ENCODE data around the gene FAM240B.

FAM240B gene

GRCh38 chr9:38707885-38708637 lies 11.9 kb downstream of the FAM240B start:
- Histone ChIP-seq H3K4me2 (ENCODE audit: low read length) (no peak overlapping the region), H3K27me3 (ENCODE audit: control insufficient read depth, insufficient read depth, low read length) (no peaks in the 10 kb centered on the region), H3K4me3 (ENCODE audit: low read depth, low read length) (no peak overlapping the region), H2AFZ (peak overlapping the region; percentile 50), H3K9ac (no peak overlapping the region), H3K36me3 (ENCODE audit: control insufficient read depth, insufficient read depth, low read length) (no peaks in the 10 kb centered on the region), H3K79me2 (no peaks in the 10 kb centered on the region), H3K4me1 (peaks cover 6% of the 10 kb centered on the region), H3K9me3 (ENCODE audit: control insufficient read depth, low read length) (no peaks in the 10 kb centered on the region), H3K27ac (peak overlapping the region; percentile 39)
- TF ChIP-seq CTCF (IDR thresholded peaks at IDR 0.05) = peak; percentile 26

GRCh38 chr9:38706493-38706892 lies 13.4 kb downstream of the FAM240B start:
- no peaks in the 10 kb centered on the region for H3K79me2 ChIP-seq
- no peak overlapping the region for H3K4me2 ChIP-seq (ENCODE audit: low read length)
- no peaks in the 10 kb centered on the region for H3K36me3 ChIP-seq (ENCODE audit: control insufficient read depth, insufficient read depth, low read length)
- H3K27me3 ChIP-seq (ENCODE audit: control insufficient read depth, insufficient read depth, low read length) = no peaks in the 10 kb centered on the region
- peak overlapping the region; percentile 38 for H2AFZ ChIP-seq
- H3K9me3 ChIP-seq (ENCODE audit: control insufficient read depth, low read length) = no peaks in the 10 kb centered on the region
- no peak overlapping the region for H3K4me3 ChIP-seq (ENCODE audit: low read depth, low read length)
- H3K9ac ChIP-seq = no peak overlapping the region
- H3K4me1 ChIP-seq = peaks cover 10% of the 10 kb centered on the region
- H3K27ac ChIP-seq = no peak overlapping the region
- TF ChIP-seq CTCF (IDR thresholded peaks at IDR 0.05) = no peak

- Histone ChIP-seq H3K9ac (no peak overlapping the region), H3K4me1 (peaks cover 10% of the 10 kb centered on the region), H3K36me3 (ENCODE audit: control insufficient read depth, insufficient read depth, low read length) (no peaks in the 10 kb centered on the region), H3K79me2 (no peaks in the 10 kb centered on the region), H3K4me3 (ENCODE audit: low read depth, low read length) (no peak overlapping the region), H3K27me3 (ENCODE audit: control insufficient read depth, insufficient read depth, low read length) (no peaks in the 10 kb centered on the region), H3K27ac (no peak overlapping the region), H3K9me3 (ENCODE audit: control insufficient read depth, low read length) (no peaks in the 10 kb centered on the region), H2AFZ (peak overlapping the region; percentile 28), H3K4me2 (ENCODE audit: low read length) (no peak overlapping the region)
- TF ChIP-seq CTCF (IDR thresholded peaks at IDR 0.05) = no peak
These were observed 14.0 kb downstream of the FAM240B start for GRCh38 chr9:38705917-38706316.

GRCh38 chr9:38700695-38701094 lies 19.2 kb downstream of the FAM240B start:
- Histone ChIP-seq H3K4me1 (peaks cover 8% of the 10 kb centered on the region), H3K9ac (no peak overlapping the region), H3K79me2 (no peaks in the 10 kb centered on the region), H3K4me2 (ENCODE audit: low read length) (no peak overlapping the region), H3K4me3 (ENCODE audit: low read depth, low read length) (no peak overlapping the region), H2AFZ (no peak overlapping the region), H3K27me3 (ENCODE audit: control insufficient read depth, insufficient read depth, low read length) (no peaks in the 10 kb centered on the region), H3K9me3 (ENCODE audit: control insufficient read depth, low read length) (no peaks in the 10 kb centered on the region), H3K36me3 (ENCODE audit: control insufficient read depth, insufficient read depth, low read length) (no peaks in the 10 kb centered on the region), H3K27ac (no peak overlapping the region)
- no peak for TF ChIP-seq CTCF (IDR thresholded peaks at IDR 0.05)

GRCh38 chr9:38699337-38699736 lies 20.6 kb downstream of the FAM240B start:
- Histone ChIP-seq H3K27me3 (ENCODE audit: control insufficient read depth, insufficient read depth, low read length) (no peaks in the 10 kb centered on the region), H2AFZ (no peak overlapping the region), H3K36me3 (ENCODE audit: control insufficient read depth, insufficient read depth, low read length) (no peaks in the 10 kb centered on the region), H3K9me3 (ENCODE audit: control insufficient read depth, low read length) (no peaks in the 10 kb centered on the region), H3K4me3 (ENCODE audit: low read depth, low read length) (no peak overlapping the region), H3K27ac (no peak overlapping the region), H3K4me2 (ENCODE audit: low read length) (no peak overlapping the region), H3K4me1 (peaks cover 8% of the 10 kb centered on the region), H3K79me2 (no peaks in the 10 kb centered on the region), H3K9ac (no peak overlapping the region)
- TF ChIP-seq CTCF (IDR thresholded peaks at IDR 0.05) = no peak
